Fibroblast of lung (primary cell): ENCODE data around the gene SYNDIG1. TPM values are rescaled to one million over a fixed set of nuclear protein-coding genes. Genes with fewer than 3 reads are reported as not detected.

Experiments
- DNase-seq, 2 donors: peaks; one replicate each; pipeline versions ENCODE4 v3.0.0 to v3.0.0-alpha.2; 2010; ENCODE audit warnings: low read depth in 2 of 2
- H2AFZ ChIP-seq: 2 replicates; pipeline ENCODE4 v1.5.1; 2012; ENCODE audit warnings: low read length, control low read depth, inconsistent platforms
- H3K27ac ChIP-seq: 2 replicates; pipeline ENCODE4 v1.5.1; 2011; ENCODE audit warnings: low read length, control low read depth; ENCODE audit not compliant: insufficient read depth
- H3K27me3 ChIP-seq: 2 replicates; pipeline ENCODE4 v1.5.1; 2011; ENCODE audit warnings: mild to moderate bottlenecking, low read length; ENCODE audit not compliant: control insufficient read depth, insufficient read depth
- H3K36me3 ChIP-seq: 2 replicates; pipeline ENCODE4 v1.5.1; 2011; ENCODE audit warnings: low read length; ENCODE audit not compliant: control insufficient read depth, insufficient read depth
- H3K4me1 ChIP-seq: 2 replicates; pipeline ENCODE4 v1.5.1; 2011; ENCODE audit warnings: low read length; ENCODE audit not compliant: control insufficient read depth, insufficient read depth; ENCODE audit errors: extremely low read depth
- H3K4me2 ChIP-seq: 2 replicates; pipeline ENCODE4 v1.5.1; 2011; ENCODE audit warnings: low read length, control low read depth; ENCODE audit not compliant: insufficient read depth; ENCODE audit errors: extremely low read depth
- H3K4me3 ChIP-seq, 4 experiments: fragments of 200-600 bp in 1 of 4; sonication (generic) in 1 of 4; replicated peaks in 1 of 4; 2 replicates each; pipeline ENCODE4 v1.5.1; 2011 to 2016; ENCODE audit warnings: low read length in 4 of 4, low read depth in 3 of 4, mild to moderate bottlenecking in 3 of 4, control low read depth in 2 of 4, inconsistent platforms in 1 of 4, mixed read lengths in 1 of 4; ENCODE audit not compliant: insufficient read depth in 1 of 4; ENCODE audit errors: control extremely low read depth in 1 of 4
- H3K79me2 ChIP-seq: 2 replicates; pipeline ENCODE4 v1.5.1; 2012; ENCODE audit warnings: mild to moderate bottlenecking, low read length, inconsistent platforms; ENCODE audit not compliant: control insufficient read depth, insufficient read depth
- H3K9ac ChIP-seq: 2 replicates; pipeline ENCODE4 v1.5.1; 2011; ENCODE audit warnings: mild to moderate bottlenecking, low read length, control low read depth; ENCODE audit not compliant: insufficient read depth
- H3K9me3 ChIP-seq: 2 replicates; pipeline ENCODE4 v1.5.1; 2012; ENCODE audit warnings: low read depth, low read length; ENCODE audit not compliant: control insufficient read depth, insufficient read depth
- H4K20me1 ChIP-seq: 2 replicates; pipeline ENCODE4 v1.5.1; 2011; ENCODE audit warnings: low read length; ENCODE audit not compliant: control insufficient read depth, insufficient read depth; ENCODE audit errors: extremely low read depth
- EZH2 ChIP-seq: IDR thresholded peaks from 2 replicates; pipeline ENCODE4 v1.5.1; 2012; ENCODE audit warnings: low read length, control low read depth, mild to moderate bottlenecking; ENCODE audit errors: missing control alignments
- polyA plus RNA-seq, 2 donors: library from polyadenylated mRNA; depleted of rRNA in 1 of 2; stranded (reverse) in 1 of 2; unstranded in 1 of 2; fragments of >200 nt; gene quantifications; 2 replicates each; pipeline ENCODE4 v1.2.1, GENCODE V29; 2011 to 2012; ENCODE audit warnings: missing spikeins in 1 of 2
- total RNA-seq: library from RNA; depleted of rRNA; stranded (reverse); fragments of >200 nt; gene quantifications from 2 replicates; pipeline ENCODE4 v1.2.1, GENCODE V29; 2014
- TF ChIP-seq, protein P1 (sequence below), 2 donors: IDR thresholded peaks in 1 of 2; conservative IDR thresholded peaks in 1 of 2; 1 replicate in 1 of 2; 2 replicates in 1 of 2; pipeline ENCODE4 v1.5.1; 2011 to 2012; ENCODE audit warnings: low read length in 2 of 2, control low read depth in 1 of 2, inconsistent platforms in 1 of 2, low read depth in 1 of 2, mild to moderate bottlenecking in 1 of 2

SYNDIG1 gene
- total and polyA plus RNA-seq, 2 donors (not counting 1 experiment from before 2014, with no cell fraction given): 0.02 to 0.17 TPM

GRCh38 chr20:24598346-24598745 is 128.9 kb downstream of the SYNDIG1 start:
- Histone ChIP-seq H3K79me2 (no peaks in the 10 kb centered on the region), H3K4me2 (no peak overlapping the region), H3K9me3 (no peaks in the 10 kb centered on the region), H3K36me3 (no peaks in the 10 kb centered on the region), H3K4me3 (no peak overlapping the region), H3K4me1 (no peaks in the 10 kb centered on the region), H3K27me3 (no peaks in the 10 kb centered on the region), H2AFZ (no peak overlapping the region), H4K20me1 (no peaks in the 10 kb centered on the region), H3K27ac (no peak overlapping the region), H3K9ac (no peak overlapping the region)
- no peak for DNase-seq
- TF ChIP-seq EZH2: no peak
- TF ChIP-seq, protein P1, sequence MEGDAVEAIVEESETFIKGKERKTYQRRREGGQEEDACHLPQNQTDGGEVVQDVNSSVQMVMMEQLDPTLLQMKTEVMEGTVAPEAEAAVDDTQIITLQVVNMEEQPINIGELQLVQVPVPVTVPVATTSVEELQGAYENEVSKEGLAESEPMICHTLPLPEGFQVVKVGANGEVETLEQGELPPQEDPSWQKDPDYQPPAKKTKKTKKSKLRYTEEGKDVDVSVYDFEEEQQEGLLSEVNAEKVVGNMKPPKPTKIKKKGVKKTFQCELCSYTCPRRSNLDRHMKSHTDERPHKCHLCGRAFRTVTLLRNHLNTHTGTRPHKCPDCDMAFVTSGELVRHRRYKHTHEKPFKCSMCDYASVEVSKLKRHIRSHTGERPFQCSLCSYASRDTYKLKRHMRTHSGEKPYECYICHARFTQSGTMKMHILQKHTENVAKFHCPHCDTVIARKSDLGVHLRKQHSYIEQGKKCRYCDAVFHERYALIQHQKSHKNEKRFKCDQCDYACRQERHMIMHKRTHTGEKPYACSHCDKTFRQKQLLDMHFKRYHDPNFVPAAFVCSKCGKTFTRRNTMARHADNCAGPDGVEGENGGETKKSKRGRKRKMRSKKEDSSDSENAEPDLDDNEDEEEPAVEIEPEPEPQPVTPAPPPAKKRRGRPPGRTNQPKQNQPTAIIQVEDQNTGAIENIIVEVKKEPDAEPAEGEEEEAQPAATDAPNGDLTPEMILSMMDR (conservative IDR thresholded peaks at IDR 0.05 in 1 of 2, IDR thresholded peaks at IDR 0.05 in 1 of 2; ENCODE audit: low read depth in 1 of 2, low read length in 2 of 2): no peak

DNA sequence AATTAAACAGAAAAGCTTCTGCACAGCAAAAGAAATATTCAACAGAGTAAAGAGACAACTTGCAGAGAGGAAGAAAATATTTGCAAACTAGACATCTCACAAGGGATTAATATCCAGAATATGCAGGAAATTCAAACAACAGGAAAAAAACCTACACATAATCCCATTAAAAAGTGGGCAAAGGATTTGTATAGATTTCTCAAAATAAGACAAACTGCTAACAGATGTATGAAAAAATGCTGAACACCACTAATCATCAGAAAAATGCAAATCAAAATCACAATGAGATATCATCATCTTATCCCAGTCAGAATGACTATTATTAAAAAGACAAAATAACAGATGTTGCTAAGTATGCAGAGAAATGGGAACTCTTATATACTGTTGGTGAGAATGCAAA is 129.6 kb downstream of the SYNDIG1 start:
- Histone ChIP-seq H4K20me1 (no peaks in the 10 kb centered on the region), H3K9ac (no peak overlapping the region), H3K4me2 (no peak overlapping the region), H3K4me3 (no peak overlapping the region), H3K27ac (no peak overlapping the region), H3K4me1 (no peaks in the 10 kb centered on the region), H3K36me3 (no peaks in the 10 kb centered on the region), H3K9me3 (no peaks in the 10 kb centered on the region), H3K79me2 (no peaks in the 10 kb centered on the region), H2AFZ (no peak overlapping the region), H3K27me3 (no peaks in the 10 kb centered on the region)
- no peak for DNase-seq
- TF ChIP-seq, protein P1 (conservative IDR thresholded peaks at IDR 0.05 in 1 of 2, IDR thresholded peaks at IDR 0.05 in 1 of 2; ENCODE audit: low read depth in 1 of 2, low read length in 2 of 2): no peak
- no peak for TF ChIP-seq EZH2

GRCh38 chr20:24600012-24600411 is 130.6 kb downstream of the SYNDIG1 start:
- Histone ChIP-seq H3K27me3 (no peaks in the 10 kb centered on the region), H3K4me3 (no peak overlapping the region)

More at GRCh38 chr20:24600012-24600411, 130.6 kb downstream of the SYNDIG1 start:
- Histone ChIP-seq H3K79me2 (no peaks in the 10 kb centered on the region), H2AFZ (no peak overlapping the region), H3K27ac (no peak overlapping the region), H3K9me3 (no peaks in the 10 kb centered on the region), H3K36me3 (no peaks in the 10 kb centered on the region), H3K9ac (no peak overlapping the region), H3K4me1 (no peaks in the 10 kb centered on the region), H4K20me1 (no peaks in the 10 kb centered on the region), H3K4me2 (no peak overlapping the region)
- no peak for DNase-seq
- no peak for TF ChIP-seq EZH2
- TF ChIP-seq, protein P1 (conservative IDR thresholded peaks at IDR 0.05 in 1 of 2, IDR thresholded peaks at IDR 0.05 in 1 of 2; ENCODE audit: low read depth in 1 of 2, low read length in 2 of 2): no peak
